KMS-11 (cell line): ENCODE data around the gene SNX7.

Source experiments
- H2AFZ ChIP-seq: fragments of 200-600 bp; sonication (generic); 2 replicates; pipeline ENCODE4 v1.6.1; 2016; ENCODE audit warnings: antibody characterized with exemption, mixed run types, low read depth
- H3K27ac ChIP-seq: fragments of 200-600 bp; sonication (generic); 2 replicates; pipeline ENCODE4 v1.6.1; 2016; ENCODE audit warnings: mild to moderate bottlenecking, mixed run types
- H3K27me3 ChIP-seq: fragments of 200-600 bp; sonication (generic); 2 replicates; pipeline ENCODE4 v1.6.1; 2017; ENCODE audit warnings: mild to moderate bottlenecking, low read depth, mixed run types, moderate library complexity; ENCODE audit not compliant: insufficient read depth
- H3K36me3 ChIP-seq: fragments of 200-600 bp; sonication (generic); 2 replicates; pipeline ENCODE4 v1.6.1; 2017; ENCODE audit warnings: mild to moderate bottlenecking, mixed run types; ENCODE audit not compliant: insufficient read depth
- H3K4me1 ChIP-seq: fragments of 200-600 bp; sonication (generic); 2 replicates; pipeline ENCODE4 v1.6.1; 2016; ENCODE audit warnings: mild to moderate bottlenecking, low read depth, mixed run types; ENCODE audit not compliant: poor library complexity, severe bottlenecking
- H3K4me2 ChIP-seq: fragments of 200-600 bp; sonication (generic); 2 replicates; pipeline ENCODE4 v1.7.0; 2016; ENCODE audit warnings: mild to moderate bottlenecking, mixed run types
- H3K4me3 ChIP-seq: fragments of 200-600 bp; sonication (generic); IDR thresholded peaks from 2 replicates; pipeline ENCODE4 v1.6.1; 2017; ENCODE audit warnings: low read depth, low read length, mixed read lengths; ENCODE audit not compliant: insufficient read depth
- H3K79me2 ChIP-seq: fragments of 200-600 bp; sonication (generic); 2 replicates; pipeline ENCODE4 v1.6.1; 2016; ENCODE audit warnings: low read depth, mixed run types; ENCODE audit not compliant: insufficient read depth
- H3K9ac ChIP-seq: fragments of 200-600 bp; sonication (generic); 2 replicates; pipeline ENCODE4 v1.6.1; 2016; ENCODE audit warnings: mild to moderate bottlenecking, mixed run types
- H4K20me1 ChIP-seq: fragments of 200-600 bp; sonication (generic); 2 replicates; pipeline ENCODE4 v1.6.1; 2016; ENCODE audit warnings: mild to moderate bottlenecking, mixed run types; ENCODE audit not compliant: insufficient read depth
- TF ChIP-seq, protein P1 (sequence below): fragments of 200-600 bp; sonication (generic); conservative IDR thresholded peaks from 2 replicates; pipeline ENCODE4 v1.6.1; 2017; ENCODE audit warnings: low read depth, mild to moderate bottlenecking, antibody characterized with exemption, low read length, moderate library complexity, mixed read lengths

The SNX7 gene

DNA sequence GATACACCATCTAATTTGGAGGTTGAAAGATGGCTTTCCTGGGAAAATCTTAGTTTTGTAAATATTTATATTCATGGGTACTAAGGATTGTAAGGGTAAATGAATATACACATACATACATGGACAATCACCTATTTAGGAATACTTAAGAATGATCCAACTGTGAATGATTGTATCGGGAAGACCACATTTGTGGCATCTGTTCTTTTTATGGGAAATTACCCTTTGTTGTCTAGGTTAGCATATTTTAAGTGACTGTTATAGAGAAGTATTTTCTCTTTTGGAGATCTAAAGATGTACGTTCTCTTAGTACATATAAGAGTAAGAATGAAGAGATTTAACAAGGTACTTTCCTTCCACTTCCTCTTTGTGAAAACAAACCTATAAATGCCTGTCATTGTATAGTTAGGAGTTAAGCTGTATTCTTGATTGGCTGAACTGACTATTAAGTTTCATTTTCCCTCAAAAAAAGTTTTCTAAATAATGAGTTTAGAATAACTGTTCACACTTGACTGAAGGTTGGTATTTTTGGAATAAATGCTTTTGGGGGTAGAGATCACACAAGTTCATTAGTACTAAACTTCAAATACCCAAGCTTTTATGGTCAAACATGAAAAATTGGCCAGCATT lies 26.7 kb downstream of the SNX7 start:
- H3K4me2 ChIP-seq = no peak overlapping the region

DNA sequence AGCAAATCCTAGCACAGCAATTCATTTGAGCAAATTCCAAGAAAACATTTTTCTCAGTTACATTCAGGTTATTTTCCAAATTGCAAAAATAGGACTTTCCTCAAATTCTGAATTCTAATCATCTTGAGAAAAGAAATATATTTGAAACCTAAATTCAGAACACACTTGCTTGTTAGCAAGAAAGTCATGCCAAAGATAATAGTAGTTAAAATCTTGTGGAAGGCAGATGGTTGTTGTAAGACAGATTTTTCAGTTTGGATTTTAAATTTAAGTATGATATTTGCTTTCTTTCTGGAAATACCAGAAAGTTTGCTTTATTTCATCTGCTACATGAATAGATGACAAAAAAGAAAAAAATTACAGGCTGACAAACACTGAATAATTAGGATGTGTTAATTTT lies 29.1 kb downstream of the SNX7 start:
- no peaks in the 10 kb centered on the region for H4K20me1 ChIP-seq
- no peaks in the 10 kb centered on the region for H3K79me2 ChIP-seq
- H3K4me2 ChIP-seq = no peak overlapping the region
- TF ChIP-seq, protein P1, sequence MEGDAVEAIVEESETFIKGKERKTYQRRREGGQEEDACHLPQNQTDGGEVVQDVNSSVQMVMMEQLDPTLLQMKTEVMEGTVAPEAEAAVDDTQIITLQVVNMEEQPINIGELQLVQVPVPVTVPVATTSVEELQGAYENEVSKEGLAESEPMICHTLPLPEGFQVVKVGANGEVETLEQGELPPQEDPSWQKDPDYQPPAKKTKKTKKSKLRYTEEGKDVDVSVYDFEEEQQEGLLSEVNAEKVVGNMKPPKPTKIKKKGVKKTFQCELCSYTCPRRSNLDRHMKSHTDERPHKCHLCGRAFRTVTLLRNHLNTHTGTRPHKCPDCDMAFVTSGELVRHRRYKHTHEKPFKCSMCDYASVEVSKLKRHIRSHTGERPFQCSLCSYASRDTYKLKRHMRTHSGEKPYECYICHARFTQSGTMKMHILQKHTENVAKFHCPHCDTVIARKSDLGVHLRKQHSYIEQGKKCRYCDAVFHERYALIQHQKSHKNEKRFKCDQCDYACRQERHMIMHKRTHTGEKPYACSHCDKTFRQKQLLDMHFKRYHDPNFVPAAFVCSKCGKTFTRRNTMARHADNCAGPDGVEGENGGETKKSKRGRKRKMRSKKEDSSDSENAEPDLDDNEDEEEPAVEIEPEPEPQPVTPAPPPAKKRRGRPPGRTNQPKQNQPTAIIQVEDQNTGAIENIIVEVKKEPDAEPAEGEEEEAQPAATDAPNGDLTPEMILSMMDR = no peak
- no peak overlapping the region for H3K9ac ChIP-seq
- H3K4me3 ChIP-seq = no peak overlapping the region
- no peak overlapping the region for H3K27ac ChIP-seq
- no peaks in the 10 kb centered on the region for H3K4me1 ChIP-seq
- H3K36me3 ChIP-seq = no peaks in the 10 kb centered on the region
- H3K27me3 ChIP-seq = no peaks in the 10 kb centered on the region
- no peak overlapping the region for H2AFZ ChIP-seq

More for the DNA sequence above, 26.7 kb downstream of the SNX7 start:
- Histone ChIP-seq H3K27ac (no peak overlapping the region), H3K27me3 (no peaks in the 10 kb centered on the region), H2AFZ (no peak overlapping the region), H3K79me2 (no peaks in the 10 kb centered on the region), H3K36me3 (no peaks in the 10 kb centered on the region), H3K9ac (no peak overlapping the region), H3K4me1 (no peaks in the 10 kb centered on the region), H3K4me3 (no peak overlapping the region), H4K20me1 (no peaks in the 10 kb centered on the region)
- TF ChIP-seq, protein P1 = no peak

DNA sequence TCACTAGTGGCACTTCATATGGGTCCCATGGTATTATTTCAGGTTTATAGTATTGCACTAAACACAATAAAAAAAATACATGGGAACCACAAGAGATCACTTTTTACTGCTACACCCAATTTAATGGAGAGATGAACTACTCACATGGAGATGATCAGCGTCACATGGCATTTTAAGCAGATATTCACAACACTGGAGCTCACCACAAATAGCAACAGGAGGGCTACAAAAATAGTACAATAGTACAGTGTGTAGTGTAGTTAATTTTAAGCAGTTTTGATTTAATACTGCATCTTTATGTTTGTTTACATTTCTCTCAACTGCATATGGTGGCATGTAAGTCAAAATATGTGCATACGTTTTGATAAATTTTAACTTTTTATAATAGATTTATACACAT lies 31.0 kb downstream of the SNX7 start:
- TF ChIP-seq, protein P1 = no peak
- Histone ChIP-seq H2AFZ (no peak overlapping the region), H3K36me3 (no peaks in the 10 kb centered on the region), H3K79me2 (no peaks in the 10 kb centered on the region), H3K4me3 (no peak overlapping the region), H3K4me2 (no peak overlapping the region), H3K27ac (no peak overlapping the region), H4K20me1 (no peaks in the 10 kb centered on the region), H3K4me1 (no peaks in the 10 kb centered on the region), H3K27me3 (no peaks in the 10 kb centered on the region), H3K9ac (no peak overlapping the region)

DNA sequence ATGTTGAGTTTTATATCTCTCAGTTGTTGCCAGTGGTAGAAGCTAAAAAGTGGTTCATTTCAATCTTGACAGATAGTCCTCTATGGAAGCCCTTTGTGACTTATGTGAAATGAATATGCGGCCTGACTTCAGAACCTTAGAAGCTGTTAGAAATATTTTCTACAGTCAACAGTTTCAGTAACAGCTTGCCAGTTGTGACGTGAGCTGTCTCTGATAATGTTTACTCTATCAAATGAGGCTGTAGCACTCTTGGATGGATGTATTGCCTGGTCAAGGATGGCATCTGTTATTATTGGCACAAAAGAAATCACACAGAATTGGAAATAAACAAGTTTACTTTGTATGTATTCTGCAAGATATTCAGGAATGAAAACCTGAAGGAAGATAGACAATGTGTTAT lies 31.9 kb downstream of the SNX7 start:
- no peaks in the 10 kb centered on the region for H3K79me2 ChIP-seq
- no peak overlapping the region for H2AFZ ChIP-seq
- no peak overlapping the region for H3K27ac ChIP-seq
- H3K4me3 ChIP-seq = no peak overlapping the region
- H4K20me1 ChIP-seq = no peaks in the 10 kb centered on the region
- no peaks in the 10 kb centered on the region for H3K27me3 ChIP-seq
- H3K36me3 ChIP-seq = no peaks in the 10 kb centered on the region
- H3K4me1 ChIP-seq = no peaks in the 10 kb centered on the region
- H3K4me2 ChIP-seq = no peak overlapping the region
- TF ChIP-seq, protein P1 = no peak
- H3K9ac ChIP-seq = no peak overlapping the region
